OCI-M2 (cell line): ENCODE measurements around the gene CEP57.
"Not testable (repeated sequence)": the region's sequence is repeated elsewhere in the genome, so short reads cannot be mapped to it uniquely, and the experiment has no call there.

ENCODE experiments used
- DNase-seq: peaks from one replicate; lab custom pipeline; 2025; ENCODE audit not compliant: unreplicated experiment; lab: John Stamatoyannopoulos, UW

CEP57 gene

GRCh38 chr11:95795627-95796295 lies 5.5 kb downstream of the CEP57 start:
- no peak for DNase-seq

GRCh38 chr11:95796501-95796900 lies 6.2 kb downstream of the CEP57 start:
- DNase-seq, result no peak

GRCh38 chr11:95799546-95799945 lies 9.2 kb downstream of the CEP57 start:
- DNase-seq, result no peak

GRCh38 chr11:95800438-95800837 lies 10.1 kb downstream of the CEP57 start:
- DNase-seq, result no peak

GRCh38 chr11:95802806-95803205 lies 12.5 kb downstream of the CEP57 start:
- no peak for DNase-seq

DNA sequence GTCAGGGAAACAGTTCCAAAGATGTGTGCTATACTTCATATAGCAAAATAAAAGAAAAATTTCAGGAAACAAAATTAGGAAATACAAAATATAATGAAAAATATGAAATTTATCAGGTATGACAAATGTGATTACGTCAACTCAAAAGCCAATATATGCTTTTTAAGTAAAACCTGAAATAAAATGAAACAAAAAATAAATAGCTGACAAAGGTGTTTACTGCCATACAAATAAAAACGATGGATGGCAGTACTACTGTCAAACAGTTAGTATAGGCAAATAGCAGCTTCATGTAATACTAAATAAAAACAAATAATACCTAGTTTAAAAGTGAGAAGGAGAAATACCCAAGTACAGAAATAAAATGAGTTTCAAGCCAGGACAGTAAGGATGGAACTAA lies 13.7 kb downstream of the CEP57 start:
- no peak for DNase-seq

DNA sequence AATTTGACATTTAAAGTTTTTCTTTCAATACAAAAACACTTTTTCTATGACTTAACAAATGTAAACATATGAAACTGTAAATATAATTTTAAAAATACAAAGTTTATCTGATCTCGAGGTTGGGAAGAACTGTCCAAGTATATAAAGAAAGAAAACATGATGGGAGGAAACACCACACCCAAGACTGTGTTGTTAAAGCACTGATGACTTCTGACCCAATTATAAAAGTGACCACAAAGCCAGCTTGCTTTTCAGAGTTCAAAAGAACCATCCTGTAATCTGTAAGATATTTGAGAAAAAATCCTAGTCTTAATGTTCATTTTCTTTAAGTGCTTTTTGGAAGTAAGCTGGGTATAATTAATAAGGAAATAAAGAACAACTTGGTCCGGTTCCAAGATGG lies 15.6 kb downstream of the CEP57 start:
- DNase-seq, result no peak

DNA sequence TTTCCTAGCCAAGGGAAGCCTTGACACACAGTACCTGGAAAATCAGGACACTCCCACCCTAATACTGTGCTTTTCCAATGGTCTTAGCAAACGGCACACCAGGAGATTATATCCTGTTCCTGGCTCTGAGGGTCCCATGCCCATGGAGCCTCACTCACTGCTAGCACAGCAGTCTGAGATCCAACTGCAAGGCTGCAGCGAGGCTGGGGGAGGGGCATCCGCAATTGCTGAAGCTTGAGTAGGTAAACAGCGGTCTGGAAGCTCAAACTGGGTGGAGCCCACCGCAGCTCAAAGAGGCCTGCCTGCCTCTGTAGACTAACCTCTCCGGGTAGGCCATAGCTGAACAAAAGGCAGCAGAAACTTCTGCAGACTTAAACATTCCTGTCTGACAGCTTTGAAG lies 16.2 kb downstream of the CEP57 start:
- not testable (repeated sequence) for DNase-seq

GRCh38 chr11:95811052-95811451 lies 20.8 kb downstream of the CEP57 start:
- not testable (repeated sequence) for DNase-seq

DNA sequence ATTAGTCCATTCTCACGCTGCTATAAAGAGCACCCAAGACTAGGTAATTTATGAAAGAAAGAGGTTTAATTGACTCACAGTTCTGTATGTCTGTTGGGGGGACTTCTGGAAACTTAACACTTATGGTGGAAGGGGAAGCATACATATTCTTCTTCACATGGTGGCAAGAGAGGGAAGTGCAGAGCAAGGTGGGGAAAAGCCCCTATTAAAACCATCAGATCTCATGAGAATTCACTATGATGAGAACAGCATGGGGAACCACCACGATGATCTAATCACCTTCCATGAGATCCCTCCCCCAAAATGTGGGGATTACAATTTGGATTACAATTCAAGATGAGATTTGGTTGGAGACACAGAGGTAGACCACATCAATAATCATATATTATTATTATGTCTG lies 25.7 kb downstream of the CEP57 start:
- no peak for DNase-seq

- no peak for DNase-seq
Observed at GRCh38 chr11:95821640-95822039, 31.3 kb downstream of the CEP57 start.

DNA sequence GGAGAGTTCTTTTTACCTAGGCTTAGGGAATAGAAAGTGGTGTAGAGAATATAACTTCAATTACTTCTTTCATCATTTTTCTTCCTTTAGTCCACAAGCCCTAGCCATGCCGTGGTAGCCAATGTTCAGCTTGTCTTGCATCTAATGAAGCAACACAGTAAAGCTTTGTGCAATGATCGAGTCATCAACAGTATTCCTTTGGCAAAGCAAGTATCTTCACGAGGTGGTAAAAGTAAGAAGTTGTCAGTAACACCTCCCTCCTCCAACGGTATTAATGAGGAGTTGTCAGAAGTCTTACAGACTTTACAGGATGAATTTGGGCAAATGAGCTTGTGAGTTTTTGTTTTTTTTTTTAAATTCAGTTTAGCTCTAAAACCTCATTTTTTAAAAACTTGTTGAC lies 37.4 kb downstream of the CEP57 start:
- DNase-seq, result no peak

DNA sequence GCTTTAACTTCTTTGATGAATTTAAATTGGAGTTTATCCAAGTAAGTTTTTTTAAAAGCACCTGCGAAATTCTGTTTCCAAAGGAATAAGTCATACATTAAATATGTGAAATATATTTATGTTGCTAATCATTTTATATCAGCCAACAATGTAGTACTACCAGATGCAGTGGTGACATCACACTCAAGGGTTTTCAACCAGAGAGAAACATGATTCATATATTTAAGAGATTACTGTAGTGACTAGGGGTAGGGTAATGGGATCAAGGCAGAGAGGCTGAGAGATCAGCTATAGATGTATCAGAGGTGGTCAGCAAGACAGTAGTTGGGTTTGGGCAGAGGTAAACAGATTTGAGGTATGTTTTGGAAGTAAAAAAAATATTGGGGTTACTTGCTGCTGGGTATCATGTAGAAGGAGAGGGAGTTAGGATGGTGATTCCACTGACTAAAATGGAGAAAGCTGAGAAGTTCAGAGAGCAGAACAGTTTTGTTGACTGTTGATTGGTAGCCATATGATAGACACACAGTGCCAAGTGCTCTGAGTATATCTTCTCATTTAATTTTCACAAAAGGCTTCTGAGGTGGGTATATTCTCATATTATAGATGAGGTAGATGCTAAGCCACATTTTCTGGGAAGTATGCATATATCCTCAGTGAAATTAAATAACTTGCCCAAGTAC lies 39.4 kb downstream of the CEP57 start:
- DNase-seq, result no peak

GRCh38 chr11:95831198-95831883 lies 41.0 kb downstream of the CEP57 start:
- no peak for DNase-seq

- DNase-seq, result no peak
Observed at GRCh38 chr11:95832763-95833162, 42.5 kb downstream of the CEP57 start.

- no peak for DNase-seq
Observed at GRCh38 chr11:95833378-95833777, 43.1 kb downstream of the CEP57 start.

DNA sequence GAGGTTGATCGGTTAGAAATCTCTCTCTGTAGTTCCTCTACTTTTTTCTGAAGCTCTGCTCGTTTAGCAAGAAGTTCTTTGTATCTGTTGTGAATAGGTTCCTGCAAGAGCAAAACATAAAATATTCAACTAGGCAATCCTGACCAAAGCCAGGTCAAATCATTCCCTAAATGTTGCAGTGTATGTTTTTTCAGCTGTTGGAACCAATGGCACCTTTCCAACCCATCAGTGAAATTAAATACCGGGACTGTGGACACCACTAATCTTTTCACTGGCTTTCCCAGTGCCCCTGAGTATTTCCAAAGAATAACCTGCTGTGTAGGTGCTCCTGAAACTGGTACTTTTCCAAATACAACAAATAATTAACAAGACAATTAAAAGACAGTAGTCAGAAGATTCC lies 45.1 kb downstream of the CEP57 start:
- no peak for DNase-seq

- no peak for DNase-seq
Observed at GRCh38 chr11:95835768-95836488, 45.6 kb downstream of the CEP57 start.

DNA sequence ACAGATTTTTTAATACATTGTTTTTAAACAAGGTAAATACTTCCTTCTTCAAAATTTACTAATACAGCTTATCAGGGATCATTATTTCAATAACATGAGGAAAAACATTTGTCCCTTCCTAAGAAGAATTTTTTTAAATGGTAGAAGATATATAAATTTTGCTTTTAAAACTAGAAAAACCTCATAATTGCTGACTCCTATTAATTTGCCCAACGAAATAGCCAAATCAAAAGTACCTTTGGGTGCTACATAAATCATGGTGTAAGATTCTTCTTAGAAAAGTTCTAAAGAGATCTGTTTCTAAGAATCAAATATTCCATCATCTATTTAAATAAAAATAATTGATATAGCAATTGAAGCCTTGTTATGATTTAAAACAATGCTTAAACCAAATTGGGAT lies 54.9 kb downstream of the CEP57 start:
- no peak for DNase-seq

- DNase-seq, result no peak
Observed at GRCh38 chr11:95849087-95849825, 59.0 kb downstream of the CEP57 start.

GRCh38 chr11:95850137-95850536 lies 59.8 kb downstream of the CEP57 start:
- no peak for DNase-seq
